Breast epithelium (tissue), 4 donors: ENCODE measurements around the gene DLD. TPM values are rescaled to one million over a fixed set of nuclear protein-coding genes. Genes with fewer than 3 reads are reported as not detected.

ENCODE experiments used
- DNase-seq, 2 donors: peaks; one replicate each; pipeline ENCODE4 v3.0.0-alpha.2; 2019; ENCODE audit warnings: low spot score in 2 of 2
- H3K27ac ChIP-seq, 2 donors: fragments of 200-600 bp; sonication (generic) in 1 of 2; one replicate each; pipeline ENCODE4 v1.5.1; 2016 to 2019; ENCODE audit warnings: mild to moderate bottlenecking in 1 of 2
- H3K27me3 ChIP-seq, 2 donors: fragments of 200-600 bp; sonication (generic) in 1 of 2; one replicate each; pipeline versions ENCODE4 v1.5.1 to v1.6.0; 2017 to 2019; ENCODE audit warnings: control low read depth in 1 of 2, mild to moderate bottlenecking in 1 of 2
- H3K36me3 ChIP-seq: fragments of 200-600 bp; one replicate; pipeline ENCODE4 v1.5.1; 2019
- H3K4me1 ChIP-seq, 2 donors: fragments of 200-600 bp; sonication (generic); one replicate each; pipeline ENCODE4 v1.5.1; 2016 to 2019; ENCODE audit warnings: control low read depth in 1 of 2
- H3K4me3 ChIP-seq, 3 donors: fragments of 200-600 bp; sonication (generic); 1 replicate in 2 of 3; 2 replicates in 1 of 3; pipeline ENCODE4 v1.5.1; 2016 to 2019; ENCODE audit warnings: mild to moderate bottlenecking in 3 of 3, moderate library complexity in 2 of 3
- H3K9me3 ChIP-seq, 2 donors: fragments of 200-600 bp; sonication (generic) in 1 of 2; one replicate each; pipeline ENCODE4 v1.5.1; 2016 to 2019; ENCODE audit warnings: control low read depth in 1 of 2
- CTCF ChIP-seq, 3 donors: fragments of 450-650 bp; IDR thresholded peaks; one replicate each; pipeline ENCODE4 v1.5.1; 2016 to 2017; ENCODE audit warnings: antibody characterized with exemption in 3 of 3, mild to moderate bottlenecking in 3 of 3, moderate library complexity in 3 of 3
- POLR2A ChIP-seq: fragments of 450-650 bp; IDR thresholded peaks from one replicate; pipeline ENCODE4 v1.6.1; 2016; ENCODE audit warnings: antibody characterized with exemption, mild to moderate bottlenecking, moderate library complexity
- POLR2AphosphoS5 ChIP-seq, 3 donors: sonication (generic); formaldehyde crosslinking; IDR thresholded peaks; one replicate each; pipeline ENCODE4 v1.6.1; 2017; ENCODE audit warnings: antibody characterized with exemption in 3 of 3
- intact Hi-C: fragments of 100-400 bp; cut with DNase I; formaldehyde crosslinking; loops from one replicate; pipeline ENCODE4 v1.15.1; 2023; ENCODE audit warnings: low total_unique reads
- total RNA-seq, 3 donors: library from RNA; depleted of rRNA; stranded (reverse); fragments of >200 nt; gene quantifications; one replicate each; pipeline ENCODE4 v1.1.0, GENCODE V29; 2016

The DLD gene
- total RNA-seq, 3 donors from 2014 or later = 57.5 to 74.1 (median 58.3) TPM

- H3K36me3 ChIP-seq = no peaks in the 10 kb centered on the region
- DNase-seq = no peak
Observed at GRCh38 chr7:107934991-107935770, 44.2 kb downstream of the DLD start.

GRCh38 chr7:107936312-107936711 lies 45.3 kb downstream of the DLD start:
- Histone ChIP-seq H3K27ac (no peak overlapping the region), H3K9me3 (no peaks in the 10 kb centered on the region), H3K4me1 (no peaks in the 10 kb centered on the region), H3K36me3 (no peaks in the 10 kb centered on the region), H3K27me3 (no peaks in the 10 kb centered on the region), H3K4me3 (no peak overlapping the region)
- intact Hi-C loops = no loop called here
- no peak for DNase-seq
- no peak for TF ChIP-seq CTCF (IDR thresholded peaks at IDR 0.05)
- TF ChIP-seq POLR2AphosphoS5 (IDR thresholded peaks at IDR 0.05) = no peak
- no peak for TF ChIP-seq POLR2A

More at GRCh38 chr7:107934991-107935770, 44.2 kb downstream of the DLD start:
- Histone ChIP-seq H3K4me1 (no peaks in the 10 kb centered on the region), H3K9me3 (no peaks in the 10 kb centered on the region), H3K27ac (no peak overlapping the region), H3K4me3 (no peak overlapping the region), H3K27me3 (no peaks in the 10 kb centered on the region)
- intact Hi-C loops = no loop called here
- TF ChIP-seq CTCF (IDR thresholded peaks at IDR 0.05) (no peak), POLR2AphosphoS5 (IDR thresholded peaks at IDR 0.05) (no peak), POLR2A (no peak)

GRCh38 chr7:107937531-107937930 lies 46.5 kb downstream of the DLD start:
- Histone ChIP-seq H3K36me3 (no peaks in the 10 kb centered on the region), H3K27ac (peak overlapping the region; percentile 67 to 70), H3K4me3 (no peak overlapping the region), H3K4me1 (no peaks in the 10 kb centered on the region), H3K27me3 (no peaks in the 10 kb centered on the region), H3K9me3 (no peaks in the 10 kb centered on the region)
- intact Hi-C loops = no loop called here
- DNase-seq = no peak
- TF ChIP-seq CTCF (IDR thresholded peaks at IDR 0.05) = no peak
- no peak for TF ChIP-seq POLR2A
- TF ChIP-seq POLR2AphosphoS5 (IDR thresholded peaks at IDR 0.05) = no peak

GRCh38 chr7:107938456-107939250 lies 47.7 kb downstream of the DLD start:
- no peak for TF ChIP-seq CTCF (IDR thresholded peaks at IDR 0.05)
- peak in 1 of 3 donors; percentile 9 for TF ChIP-seq POLR2AphosphoS5 (IDR thresholded peaks at IDR 0.05)

More at GRCh38 chr7:107938456-107939250, 47.7 kb downstream of the DLD start:
- Histone ChIP-seq H3K27ac (peak overlapping the region; percentile 70 to 90), H3K4me1 (no peaks in the 10 kb centered on the region), H3K27me3 (no peaks in the 10 kb centered on the region), H3K36me3 (no peaks in the 10 kb centered on the region), H3K9me3 (no peaks in the 10 kb centered on the region), H3K4me3 (no peak overlapping the region)
- intact Hi-C loops = no loop called here
- no peak for DNase-seq
